Limb (tissue), 2 donors: Measurements from ENCODE around the gene AIF1L.

ENCODE experiments used
- DNase-seq, 2 donors: peaks; one replicate each; pipeline ENCODE4 v3.0.0-alpha.2; 2016; ENCODE audit errors: extremely low spot score in 2 of 2

Gene AIF1L

GRCh38 chr9:131162886-131163285 is 66.6 kb downstream of the AIF1L start:
- no peak for DNase-seq

- no peak for DNase-seq
Measured at GRCh38 chr9:131165523-131165922, 69.2 kb downstream of the AIF1L start.

GRCh38 chr9:131167146-131167692 is 70.9 kb downstream of the AIF1L start:
- DNase-seq, result peak in 1 of 2 donors; percentile 18

- DNase-seq, result no peak
Measured at GRCh38 chr9:131167936-131168335, 71.6 kb downstream of the AIF1L start.

- no peak for DNase-seq
Measured at GRCh38 chr9:131169563-131170240, 73.4 kb downstream of the AIF1L start.
